Measurements from ENCODE around the gene EML6.

- no peak for TF ChIP-seq CTCF (IDR thresholded peaks at IDR 0.05; ENCODE audit: low read depth, low read length)
- TF ChIP-seq EZH2phosphoT487 (IDR thresholded peaks at IDR 0.05; ENCODE audit: low read depth): no peak
Measured at GRCh38 chr2:54813584-54813983, 90.1 kb downstream of the EML6 start.
